DOHH2 (cell line): Measurements from ENCODE around the gene GCA.

ENCODE experiments used
- EZH2phosphoT487 ChIP-seq: fragments of 200-600 bp; sonication (generic); IDR thresholded peaks from 2 replicates; pipeline ENCODE4 v1.6.1; 2017; ENCODE audit warnings: borderline replicate concordance, mild to moderate bottlenecking, antibody characterized with exemption, low read length, moderate library complexity, mixed read lengths
- TF ChIP-seq, protein P1 (sequence below): fragments of 200-600 bp; sonication (generic); IDR thresholded peaks from one replicate; pipeline ENCODE4 v1.5.1; 2014; ENCODE audit warnings: antibody characterized with exemption, mild to moderate bottlenecking, low read depth, low read length; ENCODE audit not compliant: poor library complexity, severe bottlenecking

DNA sequence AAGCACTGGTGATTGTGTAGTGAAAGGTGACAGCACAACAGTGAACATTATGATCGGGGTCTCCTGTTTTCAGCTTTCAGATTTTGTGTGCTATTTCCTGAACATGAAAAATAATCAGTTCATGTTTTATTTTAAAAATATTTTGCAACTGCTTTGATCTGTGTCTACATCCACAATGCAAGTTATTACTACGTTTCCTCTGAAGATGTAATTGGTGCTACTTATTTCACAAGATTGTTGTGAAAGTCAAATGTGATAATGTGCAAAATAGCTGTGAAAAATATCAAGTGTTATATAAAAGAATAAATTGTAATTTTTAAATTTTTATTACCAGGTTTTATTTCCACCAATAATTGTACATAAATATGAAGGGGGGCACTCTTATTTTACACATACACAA is 6.1 kb upstream of the GCA start:
- TF ChIP-seq, protein P1, sequence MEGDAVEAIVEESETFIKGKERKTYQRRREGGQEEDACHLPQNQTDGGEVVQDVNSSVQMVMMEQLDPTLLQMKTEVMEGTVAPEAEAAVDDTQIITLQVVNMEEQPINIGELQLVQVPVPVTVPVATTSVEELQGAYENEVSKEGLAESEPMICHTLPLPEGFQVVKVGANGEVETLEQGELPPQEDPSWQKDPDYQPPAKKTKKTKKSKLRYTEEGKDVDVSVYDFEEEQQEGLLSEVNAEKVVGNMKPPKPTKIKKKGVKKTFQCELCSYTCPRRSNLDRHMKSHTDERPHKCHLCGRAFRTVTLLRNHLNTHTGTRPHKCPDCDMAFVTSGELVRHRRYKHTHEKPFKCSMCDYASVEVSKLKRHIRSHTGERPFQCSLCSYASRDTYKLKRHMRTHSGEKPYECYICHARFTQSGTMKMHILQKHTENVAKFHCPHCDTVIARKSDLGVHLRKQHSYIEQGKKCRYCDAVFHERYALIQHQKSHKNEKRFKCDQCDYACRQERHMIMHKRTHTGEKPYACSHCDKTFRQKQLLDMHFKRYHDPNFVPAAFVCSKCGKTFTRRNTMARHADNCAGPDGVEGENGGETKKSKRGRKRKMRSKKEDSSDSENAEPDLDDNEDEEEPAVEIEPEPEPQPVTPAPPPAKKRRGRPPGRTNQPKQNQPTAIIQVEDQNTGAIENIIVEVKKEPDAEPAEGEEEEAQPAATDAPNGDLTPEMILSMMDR = no peak
- no peak for TF ChIP-seq EZH2phosphoT487
